ENCODE data around the gene ATF6.

The ATF6 gene

GRCh38 chr1:161936786-161937185, 170.7 kb downstream of the ATF6 start:
- DNase-seq (ENCODE audit: low read depth): no peak

DNA sequence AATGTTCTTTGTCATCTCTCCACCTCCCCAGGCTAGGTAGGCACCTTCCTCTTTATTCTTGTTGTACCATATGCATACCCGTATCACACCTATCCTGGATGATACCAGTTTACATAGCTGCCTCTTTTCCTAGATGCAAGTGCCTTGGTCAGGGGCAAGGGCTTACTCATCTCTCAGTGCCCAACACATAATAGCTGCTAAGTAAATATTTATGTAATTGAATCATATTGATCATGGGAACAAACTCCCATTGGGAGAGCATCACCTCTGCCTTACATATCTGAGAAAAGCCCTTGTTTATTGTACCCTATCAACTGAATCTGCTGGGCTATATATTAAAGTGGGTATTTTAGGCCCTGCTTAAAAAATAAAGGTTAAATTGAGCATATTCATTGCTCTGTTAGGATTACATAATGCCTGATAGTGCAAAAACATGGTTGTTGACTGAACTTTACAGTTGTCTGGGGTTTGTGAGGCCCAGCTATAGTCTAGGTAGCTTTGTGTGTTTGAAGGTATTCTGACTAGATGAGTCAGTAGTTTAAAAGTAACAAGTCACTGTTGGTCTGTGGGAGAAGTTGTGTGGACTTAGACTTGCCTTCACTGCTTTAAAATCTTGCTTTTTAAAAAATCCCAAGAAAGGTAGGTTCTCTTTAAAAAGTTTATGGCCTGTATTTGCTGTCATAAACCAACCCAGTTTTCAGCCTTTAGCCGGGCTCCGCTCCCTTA, 174.9 kb downstream of the ATF6 start:
- no peak for DNase-seq (ENCODE audit: low read depth)

GRCh38 chr1:161941726-161942436, 175.8 kb downstream of the ATF6 start:
- no peak for DNase-seq (ENCODE audit: low read depth)

DNA sequence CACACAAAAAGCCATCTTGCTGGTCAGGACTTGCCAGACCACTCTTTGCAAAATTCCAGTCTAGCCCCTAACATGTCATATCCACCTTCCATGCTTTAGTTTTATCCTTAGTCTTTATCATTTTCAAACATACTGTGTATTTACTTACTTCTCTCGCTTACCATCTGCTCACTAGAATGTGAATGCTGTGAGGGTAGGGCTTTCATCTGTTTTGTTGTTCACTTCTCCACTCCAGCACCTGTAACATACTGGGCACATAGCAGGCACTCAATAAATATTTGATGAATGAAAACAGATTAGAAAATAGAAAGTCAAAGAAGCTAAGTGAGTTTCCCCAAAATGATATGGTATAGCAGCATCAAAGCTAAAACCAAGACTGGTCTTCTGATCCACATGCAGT, 177.6 kb downstream of the ATF6 start:
- no peak for DNase-seq (ENCODE audit: low read depth)

- DNase-seq (ENCODE audit: low read depth): no peak
Observed at GRCh38 chr1:161944381-161944780, 178.3 kb downstream of the ATF6 start.

DNA sequence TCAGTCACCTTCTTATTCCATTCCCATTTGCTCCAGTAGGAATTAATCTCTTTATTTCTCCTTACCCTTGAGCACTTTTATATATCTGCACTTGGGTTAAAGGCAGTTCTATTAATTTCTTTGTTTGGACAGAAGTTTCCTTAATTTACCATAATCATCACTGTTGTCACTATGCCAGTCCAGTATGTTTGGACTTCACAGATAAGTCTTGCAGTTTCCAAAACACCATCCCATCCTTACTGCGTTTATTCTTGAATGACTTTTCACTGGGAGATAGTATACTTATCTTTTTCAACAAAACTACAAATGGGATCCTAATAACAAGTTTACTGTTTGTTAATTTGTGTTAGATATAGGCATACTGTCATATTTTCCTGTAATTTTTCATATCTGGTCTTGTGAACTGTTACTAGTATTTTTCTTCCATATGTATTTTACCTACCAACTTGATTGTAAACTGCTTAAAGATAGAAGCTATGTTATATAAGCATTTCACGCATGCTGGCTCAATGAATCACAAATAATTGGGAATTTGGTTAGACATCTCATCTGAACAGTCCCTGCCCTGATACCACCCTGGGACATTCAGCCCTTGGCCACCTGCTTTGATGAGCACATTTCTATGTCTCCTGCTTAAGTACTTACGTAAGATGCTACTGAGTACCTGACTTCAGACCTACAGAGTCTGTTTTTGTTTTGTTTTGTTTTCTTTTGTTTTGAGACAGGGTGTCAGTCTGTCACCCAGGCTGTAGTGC, 179.4 kb downstream of the ATF6 start:
- no peak for DNase-seq (ENCODE audit: low read depth)

DNA sequence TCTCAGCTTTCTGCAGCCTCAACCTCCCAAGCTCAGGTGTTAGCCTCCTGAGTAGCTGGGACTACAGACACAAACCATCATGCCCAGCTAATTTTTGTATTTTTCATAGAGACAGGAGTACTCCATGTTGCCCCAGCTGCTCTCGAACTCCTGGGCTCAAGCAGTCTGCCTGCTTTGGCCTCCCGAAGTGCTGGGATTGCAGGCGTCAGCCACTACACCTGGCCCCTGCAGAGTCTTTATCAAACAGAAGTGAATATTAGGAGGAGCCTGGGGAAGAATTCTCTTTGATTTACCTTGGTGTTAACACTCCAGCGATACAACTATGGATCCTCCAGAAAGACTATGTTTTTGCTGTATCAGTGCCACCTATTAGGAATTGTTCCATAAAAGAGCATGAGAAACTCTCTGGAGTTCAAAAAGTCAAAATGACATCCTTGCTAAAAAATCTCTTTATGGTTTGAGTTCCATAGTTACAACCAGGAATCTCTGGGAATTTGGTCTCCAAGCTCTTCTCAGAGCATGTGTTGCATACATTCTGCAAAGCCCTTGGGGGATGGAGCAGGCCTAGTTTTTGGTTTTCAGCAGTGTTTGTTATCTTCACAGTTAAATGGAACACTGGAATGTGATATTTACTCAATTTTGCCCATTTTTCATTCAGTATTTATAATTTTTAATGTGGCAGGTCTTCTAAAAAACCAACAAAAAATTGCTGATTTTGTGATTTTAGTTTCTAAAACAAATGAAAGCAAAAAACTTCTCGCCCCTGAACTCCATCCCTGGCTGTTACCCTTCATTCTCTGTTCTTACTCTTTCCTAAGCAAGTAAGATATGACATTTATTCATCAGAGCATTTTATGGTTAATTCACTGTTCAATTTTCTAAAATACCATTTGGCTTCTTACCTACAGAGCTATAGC, 180.2 kb downstream of the ATF6 start:
- no peak for DNase-seq (ENCODE audit: low read depth)

GRCh38 chr1:161948435-161948834, 182.3 kb downstream of the ATF6 start:
- DNase-seq (ENCODE audit: low read depth): no peak

DNA sequence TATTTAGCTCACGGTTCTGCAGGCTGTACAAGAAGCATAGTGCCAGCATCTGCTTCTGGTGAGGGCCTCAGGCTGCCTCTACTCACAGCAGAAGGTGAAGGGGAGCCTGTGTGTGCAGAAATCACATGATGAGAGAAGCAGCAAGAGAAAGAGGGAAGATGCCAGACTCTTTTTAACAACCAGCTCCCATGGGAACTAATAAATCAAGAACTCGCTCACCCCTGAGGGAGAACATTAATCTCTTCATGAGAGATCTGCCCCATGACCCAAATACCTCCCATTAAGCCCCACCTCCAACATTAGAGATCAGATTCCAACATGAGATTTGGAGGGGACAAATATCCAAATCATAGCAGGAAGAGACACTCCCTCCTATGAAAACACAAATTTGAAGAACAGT, 183.4 kb downstream of the ATF6 start:
- DNase-seq (ENCODE audit: low read depth): no peak

- DNase-seq (ENCODE audit: low read depth): no peak
Observed at GRCh38 chr1:161950377-161950776, 184.3 kb downstream of the ATF6 start.

DNA sequence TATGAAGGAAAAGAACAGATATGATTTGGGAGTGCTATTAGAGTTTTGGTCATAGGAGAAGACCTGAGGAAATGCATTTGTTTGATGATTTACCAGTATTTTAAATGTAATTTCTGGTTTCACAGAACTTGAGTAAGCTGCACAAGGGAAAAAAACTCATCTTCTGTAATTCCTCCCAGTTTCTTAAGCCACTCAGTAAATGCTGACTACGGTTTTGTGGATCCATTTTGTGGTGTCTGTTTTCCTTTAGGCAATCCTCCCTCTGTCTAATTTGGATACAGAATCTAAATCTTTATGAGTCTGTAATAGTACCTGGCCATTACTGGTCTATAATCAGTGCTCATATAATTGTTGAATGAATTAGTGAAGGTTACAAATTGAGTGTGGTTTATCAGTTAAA, 185.5 kb downstream of the ATF6 start:
- no peak for DNase-seq (ENCODE audit: low read depth)

DNA sequence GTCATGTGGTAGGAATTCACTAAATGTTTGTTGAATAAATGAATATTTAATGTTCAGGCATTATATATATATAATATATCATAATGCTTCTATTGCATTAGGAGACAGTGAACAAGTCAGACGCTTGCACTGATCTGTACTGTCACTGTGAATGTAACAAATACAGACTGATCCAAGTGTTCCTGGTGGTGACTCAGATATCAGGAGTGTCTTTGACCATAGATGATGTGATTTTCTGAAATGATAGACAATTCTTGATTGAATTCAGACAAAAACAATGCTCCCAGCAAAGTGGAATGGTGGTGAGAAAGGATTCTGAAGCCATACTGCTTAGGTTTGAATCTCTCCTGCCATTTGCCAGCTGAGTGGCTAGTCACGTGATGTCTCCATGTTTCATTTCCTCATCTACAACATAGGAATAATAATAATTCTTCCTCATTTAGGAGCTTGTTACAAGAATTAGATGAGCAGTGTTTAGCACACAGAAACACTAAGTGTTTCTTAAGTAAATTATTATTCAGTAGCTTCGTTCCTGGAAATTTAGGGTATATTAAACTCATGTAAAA, 186.6 kb downstream of the ATF6 start:
- no peak for DNase-seq (ENCODE audit: low read depth)

DNA sequence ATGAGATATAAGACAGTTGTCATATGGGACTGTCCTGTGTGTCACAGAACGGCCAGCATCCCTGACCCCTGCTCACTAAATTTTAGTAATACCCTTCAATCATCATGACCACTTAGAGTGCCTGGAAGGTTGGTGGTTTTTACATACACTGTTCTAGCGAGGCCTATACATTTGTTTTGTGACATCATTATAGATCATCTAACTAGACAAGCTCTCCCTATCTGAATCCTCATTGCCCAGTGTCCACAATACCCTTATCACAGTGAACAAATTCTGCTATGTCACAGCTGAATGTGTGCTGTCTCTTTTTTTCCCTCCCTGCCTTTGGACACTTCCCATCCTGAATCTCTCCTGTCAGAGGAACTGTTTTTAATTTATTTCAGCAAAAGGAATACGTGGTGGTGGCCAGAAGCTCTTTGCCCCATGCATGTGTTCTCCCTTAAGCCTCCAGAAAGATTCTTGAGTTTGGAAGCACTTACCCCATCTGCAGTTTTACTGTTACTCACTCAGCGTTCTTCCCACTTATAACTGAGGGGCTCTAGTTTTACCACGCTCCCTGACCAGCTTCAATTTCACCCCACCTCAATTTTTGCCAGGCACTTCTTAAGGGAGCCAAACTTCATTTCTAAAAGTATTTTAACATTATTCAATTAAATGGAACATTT, 187.3 kb downstream of the ATF6 start:
- DNase-seq (ENCODE audit: low read depth): no peak

GRCh38 chr1:161954050-161954449, 187.9 kb downstream of the ATF6 start:
- DNase-seq (ENCODE audit: low read depth): no peak

DNA sequence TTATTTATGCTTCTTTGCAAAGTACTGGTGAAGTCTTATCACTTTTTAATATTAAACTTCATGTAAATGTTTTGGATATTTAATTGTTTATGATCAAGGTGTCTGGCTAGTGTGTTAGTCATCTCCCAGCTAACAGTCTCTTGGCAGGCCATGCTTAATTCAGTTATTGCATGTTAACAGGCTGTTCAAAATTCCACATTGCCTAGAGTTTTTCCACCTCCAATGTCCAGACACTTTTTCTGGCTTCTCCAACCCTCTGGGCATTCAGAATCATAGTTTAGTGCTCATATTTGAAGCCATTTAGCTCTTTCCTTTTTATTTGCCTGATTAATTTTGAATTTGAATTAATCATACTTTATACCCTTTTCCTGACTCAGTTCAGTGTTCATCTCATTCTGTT, 188.3 kb downstream of the ATF6 start:
- DNase-seq (ENCODE audit: low read depth): no peak

- DNase-seq (ENCODE audit: low read depth): no peak
Observed at GRCh38 chr1:161955606-161956005, 189.5 kb downstream of the ATF6 start.

DNA sequence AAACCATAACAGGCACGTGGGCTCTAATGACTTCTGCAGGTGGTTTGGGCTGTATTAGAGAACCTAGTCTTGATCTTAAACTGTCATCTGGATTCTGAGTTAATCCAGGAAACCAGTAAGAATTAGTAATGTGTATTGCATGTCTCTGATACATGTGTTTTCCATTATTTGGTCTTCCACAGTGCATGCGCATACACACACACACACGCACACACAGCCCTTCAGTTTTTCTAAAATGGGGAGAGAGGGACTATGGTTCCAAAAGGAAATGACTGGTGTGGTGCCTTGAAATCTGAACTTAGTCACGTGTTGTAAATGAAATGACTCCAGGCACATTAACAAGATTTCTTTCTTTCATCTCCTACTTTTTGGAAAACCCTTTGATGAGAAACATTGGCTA, 190.0 kb downstream of the ATF6 start:
- DNase-seq (ENCODE audit: low read depth): no peak

DNA sequence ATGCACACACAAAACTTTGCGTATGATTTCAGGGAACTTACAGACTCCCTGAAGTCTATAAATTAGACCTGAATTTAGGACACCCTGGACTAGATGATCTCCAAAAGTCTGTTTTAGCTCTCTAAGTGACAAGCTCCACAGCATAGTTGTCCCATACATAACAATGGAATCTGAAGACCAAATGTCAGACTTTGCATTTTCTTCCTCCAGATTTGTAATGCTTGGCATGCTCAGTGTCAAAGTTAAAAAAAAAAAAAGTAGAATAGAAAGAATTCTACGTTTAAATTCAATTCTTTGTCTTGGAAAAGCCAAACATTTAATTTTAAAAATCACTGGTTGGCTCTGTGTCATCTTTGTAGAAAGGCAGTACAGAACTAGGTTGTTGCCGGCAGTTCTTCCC, 190.8 kb downstream of the ATF6 start:
- no peak for DNase-seq (ENCODE audit: low read depth)

GRCh38 chr1:161958425-161958824, 192.3 kb downstream of the ATF6 start:
- DNase-seq (ENCODE audit: low read depth): no peak

DNA sequence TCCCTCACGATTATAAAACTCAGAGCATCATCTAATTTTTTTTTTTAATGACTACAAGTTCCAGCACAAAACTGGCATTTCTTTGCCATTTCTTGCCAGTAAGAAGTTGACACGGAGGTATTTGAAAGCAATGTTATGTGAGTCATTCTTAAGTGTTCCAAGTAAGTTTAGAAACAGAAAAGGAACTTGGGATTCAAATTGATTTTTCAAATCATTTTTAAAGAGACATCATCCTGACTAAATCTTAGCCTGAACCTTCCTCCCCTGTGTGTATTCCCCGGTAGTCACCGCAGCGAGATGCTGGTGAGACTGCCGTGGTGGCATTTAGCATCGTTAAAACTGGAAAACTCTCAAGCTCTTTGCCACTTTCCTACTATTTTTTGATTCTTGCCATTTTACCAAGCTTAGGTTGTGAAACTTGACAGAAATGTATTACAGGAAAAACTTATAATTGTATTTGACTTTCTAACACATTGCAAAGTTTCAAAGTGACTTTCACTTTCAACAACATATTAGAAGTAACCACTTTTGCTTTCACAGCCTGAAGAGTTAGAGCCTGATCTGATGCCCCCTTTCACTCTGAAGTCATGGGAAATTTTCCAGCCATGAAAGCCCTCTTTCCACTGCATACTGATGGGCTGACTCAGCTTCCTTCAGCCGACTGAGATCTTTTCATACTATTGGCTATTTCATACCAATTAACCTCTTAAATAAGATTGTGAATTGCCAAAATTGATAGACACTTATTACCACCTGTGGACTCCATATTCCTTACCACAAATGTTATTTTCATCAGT, 196.2 kb downstream of the ATF6 start:
- no peak for DNase-seq (ENCODE audit: low read depth)
